Upper lobe of left lung (tissue), 6 donors: Measurements from ENCODE around the gene LIN7B. TPM values are rescaled to one million over a fixed set of nuclear protein-coding genes. Genes with fewer than 3 reads are reported as not detected.

Source experiments
- ATAC-seq, 2 donors: fragments of 200-7000 bp; cut with Tn5 transposase; one replicate each; pipeline ENCODE4 v1.9.1; 2022; ENCODE audit warnings: mild to moderate bottlenecking in 2 of 2, moderate library complexity in 2 of 2; ENCODE audit not compliant: low FRiP score in 2 of 2
- DNase-seq, 2 donors: peaks; one replicate each; pipeline ENCODE4 v3.0.0-alpha.2; 2019 to 2020
- H3K27ac ChIP-seq, 4 donors: fragments of 200-600 bp; sonication (generic); one replicate each; pipeline ENCODE4 v1.5.1; 2016 to 2019
- H3K27me3 ChIP-seq, 4 donors: fragments of 200-600 bp; sonication (generic); one replicate each; pipeline ENCODE4 v1.5.1; 2017 to 2019
- H3K36me3 ChIP-seq, 4 donors: fragments of 200-600 bp; sonication (generic); one replicate each; pipeline ENCODE4 v1.5.1; 2016 to 2019
- H3K4me1 ChIP-seq, 4 donors: fragments of 200-600 bp; sonication (generic); one replicate each; pipeline ENCODE4 v1.5.1; 2018 to 2019
- H3K4me3 ChIP-seq, 4 donors: fragments of 200-600 bp; sonication (generic); one replicate each; pipeline ENCODE4 v1.5.1; 2017 to 2019; ENCODE audit warnings: mild to moderate bottlenecking in 2 of 4, moderate library complexity in 1 of 4
- H3K9me3 ChIP-seq, 4 donors: fragments of 200-600 bp; sonication (generic); one replicate each; pipeline ENCODE4 v1.5.1; 2018 to 2019
- CTCF ChIP-seq, 6 experiments: fragments of 450-650 bp in 4 of 6; fragments of 200-600 bp in 2 of 6; sonication (generic) in 2 of 6; IDR thresholded peaks; one replicate each; pipeline ENCODE4 v1.5.1; 2016 to 2019; ENCODE audit warnings: antibody characterized with exemption in 6 of 6
- EP300 ChIP-seq, 4 donors: sonication (generic); formaldehyde crosslinking; IDR thresholded peaks; one replicate each; pipeline ENCODE4 v1.5.1; 2017; ENCODE audit warnings: antibody characterized with exemption in 4 of 4, control low read depth in 2 of 4
- POLR2A ChIP-seq, 4 donors: fragments of 450-650 bp; IDR thresholded peaks; one replicate each; pipeline ENCODE4 v1.5.1; 2016 to 2017; ENCODE audit warnings: antibody characterized with exemption in 4 of 4, mild to moderate bottlenecking in 2 of 4
- POLR2AphosphoS5 ChIP-seq, 2 donors: sonication (generic); formaldehyde crosslinking; IDR thresholded peaks; one replicate each; pipeline ENCODE4 v1.5.1; 2017; ENCODE audit warnings: antibody characterized with exemption in 2 of 2
- WGBS, 2 donors: methylation state at CpG; one replicate each; pipeline ENCODE4 v1.1.5; 2017 to 2018; 5-methylcytosine and 5-hydroxymethylcytosine counted together
- total RNA-seq, 6 donors: library from RNA; depleted of rRNA in 4 of 6; stranded (reverse); fragments of >200 nt in 4 of 6; gene quantifications; one replicate each; pipeline versions ENCODE4 v1.1.0 to v1.2.1, GENCODE V29; 2016 to 2021
- donor health status: DM: no; HTN: no; CAD: no; lungs with moderate emphysema.
- donor health status: DM: no; HTN: yes; CAD: no; lungs with severe emphysema.

Gene LIN7B
- total RNA-seq, 6 donors from 2014 or later, result 3.1 to 10.2 (median 7.6) TPM

GRCh38 chr19:49092686-49093085 lies 21.5 kb upstream of the LIN7B start:
- no peak overlapping the region for H3K4me3 ChIP-seq
- H3K9me3 ChIP-seq, result no peaks in the 10 kb centered on the region
- H3K36me3 ChIP-seq, result peaks cover 19 to 94% (median 77%) of the 10 kb centered on the region in 4 donors
- H3K27ac ChIP-seq, result no peak overlapping the region
- peaks cover 5 to 17% (median 6%) of the 10 kb centered on the region in 4 donors for H3K4me1 ChIP-seq
- WGBS, 2 donors, result 93 to 95% methylated on average over 6 of the region's 6 CpGs
- H3K27me3 ChIP-seq, result no peaks in the 10 kb centered on the region
- DNase-seq (no peak), ATAC-seq (no peak)
- TF ChIP-seq POLR2AphosphoS5 (IDR thresholded peaks at IDR 0.05) (no peak), POLR2A (IDR thresholded peaks at IDR 0.05) (no peak), CTCF (IDR thresholded peaks at IDR 0.05) (no peak)

- DNase-seq, result peak in 1 of 2 donors; percentile 58
- Histone ChIP-seq H3K4me3 (no peak overlapping the region), H3K4me1 (peaks cover 4 to 5% (median 4%) of the 10 kb centered on the region in 4 donors), H3K27ac (no peak overlapping the region), H3K9me3 (no peaks in the 10 kb centered on the region), H3K36me3 (peaks cover 19 to 97% (median 80%) of the 10 kb centered on the region in 4 donors), H3K27me3 (no peaks in the 10 kb centered on the region)
- no peak for ATAC-seq
- TF ChIP-seq POLR2A (IDR thresholded peaks at IDR 0.05), result no peak
- TF ChIP-seq CTCF (IDR thresholded peaks at IDR 0.05), result no peak
- TF ChIP-seq POLR2AphosphoS5 (IDR thresholded peaks at IDR 0.05), result no peak
- TF ChIP-seq EP300 (IDR thresholded peaks at IDR 0.05), result no peak
- 85 to 87% methylated on average over 22 to 23 of the region's 23 CpGs for WGBS, 2 donors
Measured at GRCh38 chr19:49094505-49095482, 19.4 kb upstream of the LIN7B start.

GRCh38 chr19:49097453-49098288 lies 16.5 kb upstream of the LIN7B start:
- Histone ChIP-seq H3K27ac (no peak overlapping the region), H3K9me3 (no peaks in the 10 kb centered on the region), H3K4me3 (no peak overlapping the region), H3K27me3 (no peaks in the 10 kb centered on the region), H3K36me3 (peaks cover 19 to 97% (median 81%) of the 10 kb centered on the region in 4 donors), H3K4me1 (peaks cover 4 to 5% (median 4%) of the 10 kb centered on the region in 4 donors)
- WGBS, 2 donors, result 60 to 62% methylated on average over 7 to 8 of the region's 8 CpGs
- TF ChIP-seq CTCF (IDR thresholded peaks at IDR 0.05) (peak; percentile 93 to 98 (median 97)), POLR2AphosphoS5 (IDR thresholded peaks at IDR 0.05) (no peak), EP300 (IDR thresholded peaks at IDR 0.05) (no peak), POLR2A (IDR thresholded peaks at IDR 0.05) (no peak)
- ATAC-seq (peak; percentile 84 to 90), DNase-seq (peak in 1 of 2 donors; percentile 63)

- peaks cover 19 to 97% (median 81%) of the 10 kb centered on the region in 4 donors for H3K36me3 ChIP-seq
- no peak overlapping the region for H3K4me3 ChIP-seq
- WGBS, 2 donors, result 57 to 65% methylated on average over 4 of the region's 4 CpGs
- ATAC-seq (no peak), DNase-seq (no peak)
- no peaks in the 10 kb centered on the region for H3K9me3 ChIP-seq
- H3K4me1 ChIP-seq, result peaks cover 4 to 5% (median 4%) of the 10 kb centered on the region in 4 donors
- no peak overlapping the region for H3K27ac ChIP-seq
- TF ChIP-seq POLR2AphosphoS5 (IDR thresholded peaks at IDR 0.05) (no peak), CTCF (IDR thresholded peaks at IDR 0.05) (no peak), EP300 (IDR thresholded peaks at IDR 0.05) (no peak), POLR2A (IDR thresholded peaks at IDR 0.05) (no peak)
- no peaks in the 10 kb centered on the region for H3K27me3 ChIP-seq
Measured at GRCh38 chr19:49098795-49099194, 15.4 kb upstream of the LIN7B start.
